IPS-18a (cell line): ENCODE measurements around the gene SLC25A21.
"Not testable (repeated sequence)": the region's sequence is repeated elsewhere in the genome, so short reads cannot be mapped to it uniquely, and the experiment has no call there.

Source experiments
- H3K27ac ChIP-seq: one replicate; pipeline ENCODE4 v1.5.1; 2013; ENCODE audit warnings: low read length
- H3K27me3 ChIP-seq: one replicate; pipeline ENCODE4 v1.6.1; 2013; ENCODE audit warnings: mild to moderate bottlenecking, low read length; ENCODE audit not compliant: control insufficient read depth, insufficient read depth
- H3K36me3 ChIP-seq: one replicate; pipeline ENCODE4 v1.6.1; 2013; ENCODE audit warnings: low read depth, low read length; ENCODE audit not compliant: control insufficient read depth
- H3K4me1 ChIP-seq: one replicate; pipeline ENCODE4 v1.6.1; 2013; ENCODE audit warnings: low read depth, low read length; ENCODE audit not compliant: control insufficient read depth
- H3K4me3 ChIP-seq: one replicate; pipeline ENCODE4 v1.5.1; 2013; ENCODE audit warnings: low read length
- H3K9ac ChIP-seq: one replicate; pipeline ENCODE4 v1.6.1; 2013; ENCODE audit warnings: mild to moderate bottlenecking, low read length, moderate library complexity
- H3K9me3 ChIP-seq: one replicate; pipeline ENCODE4 v1.6.1; 2013; ENCODE audit warnings: low read depth, low read length; ENCODE audit not compliant: control insufficient read depth

Gene SLC25A21

DNA sequence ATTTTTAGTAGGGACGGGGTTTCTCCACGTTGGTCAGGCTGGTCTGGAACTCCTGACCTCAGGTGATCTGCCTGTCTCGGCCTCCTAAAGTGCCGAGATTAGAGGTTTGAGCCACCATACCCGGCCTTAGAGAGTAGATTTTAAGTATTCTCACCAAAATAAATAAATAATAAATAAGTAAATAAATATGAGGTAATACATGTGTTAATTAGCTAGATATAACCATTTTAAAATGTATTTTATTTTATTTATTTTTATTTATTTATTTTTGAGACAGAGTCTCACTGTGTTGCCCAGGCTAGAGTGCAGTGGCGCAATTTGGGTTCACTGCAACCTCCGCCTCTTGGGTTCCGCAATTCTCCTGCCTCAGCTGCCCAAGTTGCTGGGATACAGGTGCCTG lies 12.1 kb upstream of the SLC25A21 start:
- not testable (repeated sequence) for H3K9ac ChIP-seq, H3K27me3 ChIP-seq, H3K27ac ChIP-seq

DNA sequence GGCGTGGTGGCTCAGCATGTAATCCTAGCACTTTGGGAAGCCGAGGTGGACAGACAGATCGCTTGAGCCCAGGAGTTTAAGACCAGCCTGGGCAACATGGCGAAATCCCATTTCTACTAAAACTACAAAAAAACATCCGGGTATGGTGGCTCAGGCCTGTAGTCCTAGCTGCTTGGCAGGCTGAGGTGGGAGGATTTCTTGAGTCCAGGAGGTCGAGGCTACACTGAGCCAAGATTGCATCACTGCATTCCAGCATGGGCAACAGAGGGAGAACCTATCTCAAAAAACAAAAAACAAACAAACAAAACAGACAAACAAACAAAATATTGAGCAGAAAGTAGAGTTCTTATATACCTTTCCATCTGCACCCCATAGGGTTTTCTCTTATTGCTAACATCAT lies 9.0 kb upstream of the SLC25A21 start:
- H3K27me3 ChIP-seq = no peaks in the 10 kb centered on the region
- H3K9me3 ChIP-seq = no peaks in the 10 kb centered on the region
- no peaks in the 10 kb centered on the region for H3K4me1 ChIP-seq
- no peak overlapping the region for H3K27ac ChIP-seq
- no peak overlapping the region for H3K4me3 ChIP-seq
- H3K36me3 ChIP-seq = no peaks in the 10 kb centered on the region
- no peak overlapping the region for H3K9ac ChIP-seq

More for the DNA sequence above, 12.1 kb upstream of the SLC25A21 start:
- not testable (repeated sequence) for H3K4me3 ChIP-seq, H3K9me3 ChIP-seq, H3K4me1 ChIP-seq, H3K36me3 ChIP-seq

DNA sequence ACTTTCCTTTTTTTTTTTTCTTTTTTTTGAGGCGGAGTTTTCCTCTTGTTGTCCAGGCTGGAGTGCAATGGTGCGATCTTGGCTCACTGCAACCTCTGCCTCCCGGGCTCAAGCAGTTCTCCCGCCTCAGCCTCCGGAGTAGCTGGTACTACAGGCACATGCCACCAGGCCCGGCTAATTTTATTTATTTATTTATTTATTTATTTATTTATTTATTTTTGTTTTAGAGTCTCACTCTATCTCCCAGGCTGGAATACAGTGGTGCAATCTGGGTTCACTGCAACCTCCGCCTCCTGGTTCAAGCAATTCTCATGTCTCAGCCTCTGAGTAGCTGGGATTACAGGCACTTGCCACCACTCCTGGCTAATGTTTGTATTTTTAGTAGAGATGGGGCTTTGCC lies 8.5 kb upstream of the SLC25A21 start:
- H3K9ac ChIP-seq, H3K36me3 ChIP-seq, H3K27me3 ChIP-seq, H3K9me3 ChIP-seq, H3K27ac ChIP-seq, H3K4me1 ChIP-seq, H3K4me3 ChIP-seq: not testable (repeated sequence)

DNA sequence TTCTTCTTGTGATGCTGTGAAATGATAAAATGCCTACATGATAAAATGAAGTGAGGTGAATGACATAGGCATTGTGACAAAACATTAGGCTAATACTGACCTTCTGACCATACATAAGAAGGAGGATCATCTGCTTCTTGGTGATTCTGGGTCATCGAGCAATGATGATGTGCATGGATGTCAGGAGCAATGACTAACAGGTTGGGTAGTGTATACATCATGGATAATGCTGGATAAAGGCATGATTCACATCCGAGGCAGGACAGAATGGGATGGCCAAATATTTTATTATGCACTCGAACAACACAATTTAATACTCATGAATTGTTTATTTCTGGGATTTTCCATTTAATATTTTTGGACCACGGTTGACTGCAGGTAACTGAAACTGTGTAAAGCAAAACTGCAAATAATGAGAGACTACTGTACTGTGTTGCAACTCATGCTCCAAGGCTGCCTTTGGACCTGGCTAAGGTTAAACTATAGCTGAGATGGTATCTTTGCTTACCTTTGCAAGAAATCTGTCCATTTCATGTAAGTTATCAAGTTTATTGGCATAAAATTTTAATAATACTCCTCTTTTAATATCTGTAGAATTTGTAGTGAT lies 7.6 kb upstream of the SLC25A21 start:
- H3K4me1 ChIP-seq = no peaks in the 10 kb centered on the region
- H3K9ac ChIP-seq = no peak overlapping the region
- H3K27ac ChIP-seq = no peak overlapping the region
- no peaks in the 10 kb centered on the region for H3K9me3 ChIP-seq
- no peaks in the 10 kb centered on the region for H3K27me3 ChIP-seq
- H3K4me3 ChIP-seq = no peak overlapping the region
- no peaks in the 10 kb centered on the region for H3K36me3 ChIP-seq

DNA sequence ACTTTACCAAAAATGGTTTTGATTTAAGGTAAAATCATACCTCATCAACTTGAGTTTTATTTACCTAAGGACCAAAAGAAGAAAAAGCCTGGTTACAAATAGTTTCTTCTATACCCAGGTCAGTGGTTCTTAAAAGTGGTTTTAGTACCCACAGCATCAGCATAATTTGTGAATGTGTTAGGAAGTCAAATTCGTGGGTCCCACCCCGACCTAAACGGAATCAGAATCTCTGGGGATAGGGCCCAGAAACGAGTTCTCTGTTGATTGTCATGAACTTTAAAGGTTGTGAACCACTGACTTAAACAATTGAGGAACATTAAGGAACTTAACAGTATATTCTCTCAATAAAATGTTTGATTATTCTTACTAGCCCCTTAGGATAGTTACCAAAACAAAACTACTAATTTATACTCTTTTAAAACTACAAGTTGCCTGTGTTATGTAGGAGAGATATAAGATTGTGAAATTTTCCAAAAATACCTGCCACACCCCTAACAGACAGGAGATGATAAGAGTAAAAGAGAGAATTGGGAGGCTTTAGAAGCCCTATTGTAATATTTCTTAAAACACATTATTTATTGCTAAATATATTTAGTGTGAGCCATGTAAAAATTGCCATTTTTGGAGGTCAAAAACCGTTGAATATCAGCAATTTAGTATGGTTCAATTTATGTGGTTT lies 669 bp upstream of the SLC25A21 start:
- Histone ChIP-seq H3K9me3 (no peaks in the 10 kb centered on the region), H3K9ac (peak overlapping the region; percentile 94), H3K27me3 (no peaks in the 10 kb centered on the region), H3K4me1 (peaks cover 19% of the 10 kb centered on the region), H3K4me3 (peak overlapping the region; percentile 92), H3K27ac (peak overlapping the region; percentile 94), H3K36me3 (no peaks in the 10 kb centered on the region)

DNA sequence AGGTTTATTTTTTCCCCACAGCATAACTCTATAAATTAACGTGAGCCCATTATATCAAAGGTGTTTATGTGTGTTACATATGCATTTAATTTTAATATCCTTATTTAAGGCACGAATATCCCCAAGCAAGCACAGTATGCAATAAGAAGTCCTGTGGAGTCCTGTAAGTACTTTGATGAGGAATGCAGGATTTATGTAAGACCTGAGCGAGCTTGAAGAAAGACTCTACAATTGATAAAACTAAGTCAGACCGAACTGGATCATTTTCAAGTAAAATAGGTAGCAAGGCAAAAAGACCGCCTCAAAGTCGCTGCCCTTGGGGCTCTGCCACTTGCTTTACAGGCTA lies 755 bp downstream of the SLC25A21 start:
- Histone ChIP-seq H3K4me1 (peaks cover 33% of the 10 kb centered on the region), H3K4me3 (peak overlapping the region; percentile 92), H3K36me3 (no peaks in the 10 kb centered on the region), H3K27me3 (no peaks in the 10 kb centered on the region), H3K9me3 (no peaks in the 10 kb centered on the region), H3K9ac (peak overlapping the region; percentile 94), H3K27ac (peak overlapping the region; percentile 94)

DNA sequence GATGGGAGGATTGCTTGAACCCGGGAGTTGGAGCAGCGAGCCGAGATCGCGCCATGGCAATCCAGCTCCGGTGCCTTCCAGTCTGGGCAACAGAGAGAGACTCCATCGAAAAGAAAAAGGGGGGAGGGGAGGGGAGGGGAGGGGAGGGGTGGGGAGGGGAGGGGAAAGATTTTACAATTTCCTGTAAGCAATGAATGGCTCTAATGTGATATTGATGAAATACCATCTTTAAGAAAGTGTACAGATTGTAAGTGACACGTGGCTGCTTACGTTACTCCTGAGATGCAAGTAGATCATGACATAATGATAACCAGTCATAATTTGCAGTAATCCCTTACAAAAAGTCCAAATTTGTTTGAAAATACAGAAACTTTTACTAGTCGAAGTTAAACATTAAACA lies 1.4 kb downstream of the SLC25A21 start:
- Histone ChIP-seq H3K27ac (no peak overlapping the region), H3K9me3 (no peaks in the 10 kb centered on the region), H3K36me3 (no peaks in the 10 kb centered on the region), H3K9ac (no peak overlapping the region), H3K27me3 (no peaks in the 10 kb centered on the region), H3K4me3 (peak overlapping the region; percentile 92), H3K4me1 (peaks cover 33% of the 10 kb centered on the region)

DNA sequence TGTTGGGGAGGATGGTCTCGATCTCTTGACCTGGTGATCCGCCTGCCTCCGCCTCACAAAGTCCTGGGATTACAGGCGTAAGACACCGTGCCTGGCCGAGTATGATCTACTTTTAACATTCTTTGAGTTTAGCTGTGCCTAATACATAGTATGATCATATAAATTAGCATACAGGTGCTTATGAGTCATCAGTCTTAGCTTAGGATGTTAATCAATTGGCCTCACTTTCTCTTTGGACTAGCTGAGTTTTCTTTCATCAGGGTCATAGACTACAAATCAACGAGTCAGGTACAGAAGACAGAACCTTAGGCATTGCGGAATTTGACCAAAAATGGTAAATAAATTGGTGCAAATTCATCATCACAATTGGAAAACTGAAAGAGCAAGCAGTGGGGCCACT lies 2.2 kb downstream of the SLC25A21 start:
- no peak overlapping the region for H3K9ac ChIP-seq
- no peaks in the 10 kb centered on the region for H3K27me3 ChIP-seq
- H3K36me3 ChIP-seq = no peaks in the 10 kb centered on the region
- H3K9me3 ChIP-seq = no peaks in the 10 kb centered on the region
- peaks cover 33% of the 10 kb centered on the region for H3K4me1 ChIP-seq
- H3K27ac ChIP-seq = no peak overlapping the region
- no peak overlapping the region for H3K4me3 ChIP-seq

DNA sequence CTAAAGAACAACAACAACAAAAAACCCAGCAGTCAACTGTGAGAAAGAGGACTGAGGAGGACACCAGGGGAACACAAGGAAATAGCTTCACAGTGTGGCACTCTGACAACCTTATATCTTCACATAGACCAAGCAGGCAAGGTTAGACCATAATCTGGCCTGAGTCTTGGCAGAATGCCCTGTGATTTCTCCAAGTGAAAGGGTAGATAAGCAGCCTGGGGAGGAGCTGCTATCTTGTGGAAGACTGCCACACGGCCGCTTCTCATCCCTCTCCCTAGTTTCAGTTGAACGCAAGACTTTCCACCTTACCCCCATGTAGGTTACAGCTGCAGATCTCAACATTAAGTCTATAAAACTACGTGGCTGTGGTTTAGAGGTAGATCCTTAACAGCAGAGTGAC lies 3.7 kb downstream of the SLC25A21 start:
- H3K27ac ChIP-seq = no peak overlapping the region
- H3K36me3 ChIP-seq = no peaks in the 10 kb centered on the region

DNA sequence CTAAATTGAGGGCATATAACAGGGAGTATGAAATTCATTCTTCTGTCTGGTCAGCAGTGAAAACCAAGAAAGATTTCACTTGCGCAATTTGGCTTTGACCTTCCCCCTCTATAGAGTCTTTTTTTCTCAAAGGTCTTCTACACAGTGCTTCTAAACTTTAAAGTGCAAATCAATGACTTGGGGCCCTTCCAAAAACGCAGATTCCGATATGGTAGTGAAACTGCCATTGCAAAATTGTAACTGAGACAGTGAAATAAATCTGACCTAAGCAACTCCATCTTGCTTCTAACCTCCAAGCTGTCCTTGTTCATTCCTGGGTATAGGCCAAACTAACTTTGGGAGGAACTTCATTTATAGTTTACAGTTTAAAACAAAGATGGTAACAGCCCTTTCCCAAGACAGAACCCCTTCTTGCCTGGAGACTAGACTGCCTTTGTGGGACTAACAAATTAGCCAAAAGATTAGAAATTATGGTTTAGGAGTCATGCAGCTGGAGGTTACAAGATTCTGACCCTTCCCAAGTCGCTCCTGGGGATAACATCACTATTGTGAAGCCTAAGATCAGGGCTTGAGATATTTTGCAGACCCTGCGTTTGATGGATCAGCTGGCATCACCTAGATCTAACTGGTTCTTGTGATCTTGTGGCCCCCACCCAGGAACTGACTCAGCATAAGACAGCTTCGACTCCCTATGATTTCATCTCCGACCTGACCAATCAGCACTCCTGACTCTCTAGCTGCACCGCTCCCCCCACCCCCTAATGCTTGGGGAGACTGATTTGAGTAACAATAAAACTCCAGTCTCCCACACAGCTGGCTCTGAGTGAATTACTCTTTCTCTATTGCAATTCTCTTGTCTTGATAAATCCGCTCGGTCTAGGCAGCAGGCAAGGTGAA lies 5.0 kb downstream of the SLC25A21 start:
- H3K9ac ChIP-seq = no peak overlapping the region
- no peaks in the 10 kb centered on the region for H3K36me3 ChIP-seq
- peaks cover 27% of the 10 kb centered on the region for H3K4me1 ChIP-seq
- H3K27ac ChIP-seq = peak overlapping the region; percentile 4
- H3K27me3 ChIP-seq = no peaks in the 10 kb centered on the region
- peak overlapping the region; percentile 28 for H3K4me3 ChIP-seq
- H3K9me3 ChIP-seq = no peaks in the 10 kb centered on the region

More for the DNA sequence above, 3.7 kb downstream of the SLC25A21 start:
- Histone ChIP-seq H3K27me3 (no peaks in the 10 kb centered on the region), H3K4me3 (peak overlapping the region; percentile 28), H3K9ac (no peak overlapping the region), H3K4me1 (peaks cover 33% of the 10 kb centered on the region), H3K9me3 (no peaks in the 10 kb centered on the region)

DNA sequence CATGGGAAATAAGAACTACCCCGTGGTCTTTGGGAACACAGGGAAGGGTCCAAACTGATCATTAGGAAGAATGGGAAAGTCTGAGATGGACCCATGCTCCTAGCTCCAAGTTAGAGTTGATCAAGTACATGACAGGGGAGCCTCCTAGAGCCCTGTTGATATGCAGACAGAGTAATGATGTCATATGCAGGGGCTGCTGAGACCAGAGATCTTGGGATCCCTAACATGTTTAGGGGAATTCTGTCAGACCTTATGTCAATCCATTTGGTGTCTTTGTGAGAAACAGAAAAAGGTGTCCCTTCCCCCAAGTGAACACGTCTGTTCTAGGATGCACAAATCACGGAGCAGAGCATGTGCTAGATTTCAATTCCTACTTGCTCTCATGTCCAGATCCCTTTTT lies 6.6 kb downstream of the SLC25A21 start:
- peaks cover 27% of the 10 kb centered on the region for H3K4me1 ChIP-seq
- H3K9me3 ChIP-seq = no peaks in the 10 kb centered on the region
- no peaks in the 10 kb centered on the region for H3K36me3 ChIP-seq
- no peak overlapping the region for H3K9ac ChIP-seq
- H3K4me3 ChIP-seq = no peak overlapping the region
- H3K27me3 ChIP-seq = no peaks in the 10 kb centered on the region
- H3K27ac ChIP-seq = no peak overlapping the region
